AG09309 (cell line): ENCODE results near the gene PHF10.
"Not testable (repeated sequence)": the region's sequence is repeated elsewhere in the genome, so short reads cannot be mapped to it uniquely, and the experiment has no call there.

Source experiments
- DNase-seq: peaks from one replicate; pipeline ENCODE4 v3.0.0-alpha.2; 2010; ENCODE audit warnings: low read depth
- H3K4me3 ChIP-seq: 2 replicates; pipeline ENCODE4 v1.5.1; 2011; ENCODE audit warnings: mild to moderate bottlenecking, low read depth, low read length, moderate library complexity; ENCODE audit not compliant: control insufficient read depth
- CTCF ChIP-seq: IDR thresholded peaks from 2 replicates; pipeline ENCODE4 v1.5.1; 2011; ENCODE audit warnings: mild to moderate bottlenecking, low read depth, low read length, inconsistent platforms; ENCODE audit not compliant: insufficient read depth, control insufficient read depth; ENCODE audit errors: missing control alignments

Gene PHF10

GRCh38 chr6:169700296-169700695 is 24.0 kb downstream of the PHF10 start:
- peak overlapping the region; percentile 15; the same call in 1 of the 2 replicates for H3K4me3 ChIP-seq
- no peak for DNase-seq

GRCh38 chr6:169697115-169697514 is 27.2 kb downstream of the PHF10 start:
- not testable (repeated sequence) for DNase-seq, H3K4me3 ChIP-seq
- TF ChIP-seq CTCF: peak; percentile 36

More at GRCh38 chr6:169700296-169700695, 24.0 kb downstream of the PHF10 start:
- peak; percentile 6 for TF ChIP-seq CTCF

- no peak for TF ChIP-seq CTCF
- DNase-seq: no peak
- no peak overlapping the region for H3K4me3 ChIP-seq
Measured at GRCh38 chr6:169695131-169695530, 29.2 kb downstream of the PHF10 start.

- no peak for TF ChIP-seq CTCF
- no peak overlapping the region for H3K4me3 ChIP-seq
- no peak for DNase-seq
Measured at GRCh38 chr6:169692516-169692915, 31.8 kb downstream of the PHF10 start.

- DNase-seq: no peak
- no peak overlapping the region for H3K4me3 ChIP-seq
- TF ChIP-seq CTCF: no peak
Measured at GRCh38 chr6:169691260-169691659, 33.0 kb downstream of the PHF10 start.

GRCh38 chr6:169689287-169689686 is 35.0 kb downstream of the PHF10 start:
- DNase-seq: peak; percentile 94
- TF ChIP-seq CTCF: no peak
- no peak overlapping the region for H3K4me3 ChIP-seq

- TF ChIP-seq CTCF: no peak
- no peak overlapping the region for H3K4me3 ChIP-seq
- DNase-seq: no peak
Measured at GRCh38 chr6:169685860-169686259, 38.4 kb downstream of the PHF10 start.
